Measurements from ENCODE around the gene CHIT1.

Gene CHIT1

DNA sequence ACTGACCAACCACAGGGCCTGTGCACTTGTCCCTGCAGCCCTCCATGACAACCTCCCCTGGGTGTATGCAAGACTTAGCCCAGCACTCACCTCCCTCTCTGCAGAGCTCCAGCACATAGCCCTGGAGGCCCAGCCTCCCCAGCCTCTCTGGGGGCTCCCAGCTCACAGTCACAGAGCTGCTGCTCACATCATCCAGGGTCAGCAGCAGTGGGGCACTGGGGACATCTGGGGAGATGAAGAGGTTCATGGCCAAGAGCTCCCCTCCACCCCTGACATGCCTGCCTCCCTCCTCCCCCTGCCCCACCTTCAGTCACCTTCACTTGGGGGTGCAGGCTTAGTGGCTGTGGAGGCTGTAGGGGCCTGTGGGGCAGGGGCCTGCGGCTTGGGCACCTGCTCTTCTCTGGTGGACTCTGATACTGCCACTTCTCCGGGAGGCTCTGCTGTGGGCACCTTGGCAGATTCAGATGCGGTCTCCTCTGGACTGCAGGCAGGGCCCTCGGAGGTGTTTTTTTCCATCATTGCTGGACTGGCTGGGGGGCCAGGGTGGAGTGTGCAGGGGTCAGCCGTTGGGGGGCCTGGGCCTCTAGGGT, 54.1 kb downstream of the CHIT1 start, which contains the start of gene MYBPH:
Gene MYBPH (minus strand): TSS at position 590 of the 590 bp plus-strand sequence. CDS start 71 bp downstream, at position 519.
- no peak for DNase-seq (ENCODE audit: low read depth)

DNA sequence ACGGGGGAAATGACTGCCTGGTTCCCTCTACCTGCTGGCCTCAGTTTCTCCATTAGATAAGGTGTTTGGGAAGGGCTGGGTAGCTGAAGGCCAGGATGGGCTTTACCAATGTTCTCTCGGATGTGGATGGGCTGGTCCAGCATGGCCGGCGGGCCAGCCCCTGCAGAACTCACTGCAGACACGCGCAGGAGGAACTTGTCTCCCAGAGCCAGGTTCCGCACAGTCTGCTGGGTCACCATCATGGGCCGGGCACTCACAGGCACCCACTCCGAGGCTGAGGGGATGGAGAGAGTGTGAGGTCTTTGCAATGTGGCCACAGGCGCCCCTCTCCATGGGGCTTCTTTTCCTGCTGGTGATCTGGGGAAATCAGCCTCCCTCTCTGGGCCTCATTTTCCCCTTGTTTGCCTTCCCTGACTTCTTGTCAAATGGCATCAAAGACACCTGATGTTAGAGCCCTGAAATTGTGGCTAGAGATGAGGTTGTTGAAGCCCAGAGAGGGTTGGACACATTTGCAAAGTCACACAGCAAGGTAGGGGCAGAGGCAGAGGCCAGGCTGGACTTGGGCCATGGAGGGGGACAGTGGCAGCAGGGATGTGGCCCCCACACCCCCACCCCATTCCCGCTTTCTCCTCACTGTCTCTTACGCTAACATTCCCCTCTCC, 55.0 kb downstream of the CHIT1 start:
- no peak for DNase-seq (ENCODE audit: low read depth)

GRCh38 chr1:203173566-203173965, 55.9 kb downstream of the CHIT1 start:
- DNase-seq (ENCODE audit: low read depth) = no peak

GRCh38 chr1:203173011-203173555, 56.4 kb downstream of the CHIT1 start:
- DNase-seq (ENCODE audit: low read depth) = no peak

DNA sequence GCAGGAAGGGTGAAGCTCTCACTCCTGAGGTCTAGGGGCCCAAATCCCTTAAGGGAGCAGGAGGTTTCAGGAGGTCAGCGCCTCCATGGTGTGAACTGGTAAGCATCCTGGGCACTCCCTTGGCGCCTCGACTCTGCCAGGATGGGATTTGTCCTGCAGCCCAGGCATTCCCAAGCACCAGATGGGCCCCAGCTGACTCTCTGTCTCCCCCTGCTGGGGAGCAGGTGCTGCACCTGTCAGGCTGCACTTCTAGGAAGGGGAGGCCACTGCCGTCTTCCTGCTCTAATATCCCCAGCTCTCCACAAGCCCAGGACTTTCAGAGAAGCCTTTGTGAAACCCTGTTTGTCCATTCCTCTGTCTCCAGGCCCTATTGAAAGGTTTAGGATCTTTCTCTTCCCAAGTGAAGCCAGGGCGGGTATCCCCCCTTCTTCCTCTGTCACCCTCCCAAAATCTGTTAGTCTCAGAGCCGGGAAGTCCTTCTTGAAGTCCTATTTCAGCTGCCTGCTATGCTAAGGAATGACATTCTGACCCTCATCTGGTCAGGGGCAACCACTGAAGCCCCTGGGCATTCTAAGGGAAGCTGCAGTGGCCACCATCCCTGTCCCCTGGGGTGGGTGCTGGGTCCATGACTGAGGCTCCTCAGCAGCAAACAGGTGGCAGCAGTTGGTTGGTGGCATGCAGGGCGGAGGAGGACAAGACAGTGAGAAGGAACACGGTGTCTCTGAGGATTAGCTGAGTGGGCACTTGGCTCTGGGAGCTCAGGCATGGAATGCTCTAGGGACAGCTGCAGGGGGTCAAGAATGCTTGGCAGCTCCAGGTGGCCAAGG, 57.1 kb downstream of the CHIT1 start:
- DNase-seq (ENCODE audit: low read depth) = peak; percentile 17

- no peak for DNase-seq (ENCODE audit: low read depth)
These were observed 57.9 kb downstream of the CHIT1 start for GRCh38 chr1:203171341-203172183.

GRCh38 chr1:203170625-203171330, 58.7 kb downstream of the CHIT1 start:
- no peak for DNase-seq (ENCODE audit: low read depth)

DNA sequence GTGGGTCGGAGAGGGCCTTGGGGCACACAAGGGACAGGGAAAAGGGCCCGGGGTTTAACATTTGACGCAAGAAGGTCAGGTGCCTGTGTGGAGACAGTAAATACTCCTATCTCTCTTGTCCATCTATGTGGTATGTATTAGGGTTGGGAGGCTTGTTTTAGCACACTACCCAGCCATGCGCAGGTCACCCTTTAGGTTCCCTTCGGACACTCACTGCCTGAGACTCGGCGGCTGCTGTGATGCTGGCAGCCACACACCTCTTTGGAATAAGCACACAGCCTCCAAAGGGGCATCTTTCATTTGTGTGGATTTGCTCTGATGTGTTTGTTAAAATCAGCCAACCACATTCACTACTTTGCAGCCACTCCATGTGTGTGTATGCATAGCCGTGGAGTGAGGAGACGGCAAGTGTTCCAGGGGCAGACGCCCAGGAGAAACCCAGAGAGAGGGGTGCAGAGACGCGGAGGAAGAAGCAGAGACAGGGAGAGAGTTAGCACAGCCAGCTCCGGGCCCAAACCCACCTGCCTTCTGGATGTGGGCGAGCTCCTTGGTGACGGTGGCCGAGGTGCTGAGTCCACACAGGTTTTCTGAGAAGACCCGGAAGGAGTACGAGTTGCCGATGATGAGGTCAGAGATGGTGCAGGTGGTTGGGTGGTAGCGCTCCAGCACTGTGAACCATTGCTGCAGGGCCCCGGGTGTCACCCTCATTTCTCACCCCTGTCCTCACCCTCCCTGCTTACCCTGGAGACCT, 59.5 kb downstream of the CHIT1 start:
- DNase-seq (ENCODE audit: low read depth) = no peak

DNA sequence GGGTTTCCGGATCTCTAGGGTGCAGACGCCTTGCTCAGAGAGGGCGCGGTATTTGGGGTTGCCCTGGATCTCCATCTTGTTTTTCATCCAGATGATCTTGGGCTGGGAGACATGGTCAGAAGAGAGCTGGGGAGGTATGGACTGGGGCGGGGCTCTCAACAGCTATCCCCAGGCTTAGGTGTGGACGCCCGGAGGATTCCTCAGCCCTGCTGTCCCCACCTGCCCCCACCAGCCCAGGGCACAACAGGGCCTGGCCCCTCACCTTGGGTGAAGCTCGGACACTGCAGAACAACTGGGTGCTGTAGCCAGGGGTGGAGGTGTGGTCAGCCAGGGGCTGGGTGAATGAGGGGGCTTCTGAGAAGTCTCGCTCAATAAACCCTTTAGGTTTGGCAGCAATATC, 60.5 kb downstream of the CHIT1 start:
- DNase-seq (ENCODE audit: low read depth) = no peak

DNA sequence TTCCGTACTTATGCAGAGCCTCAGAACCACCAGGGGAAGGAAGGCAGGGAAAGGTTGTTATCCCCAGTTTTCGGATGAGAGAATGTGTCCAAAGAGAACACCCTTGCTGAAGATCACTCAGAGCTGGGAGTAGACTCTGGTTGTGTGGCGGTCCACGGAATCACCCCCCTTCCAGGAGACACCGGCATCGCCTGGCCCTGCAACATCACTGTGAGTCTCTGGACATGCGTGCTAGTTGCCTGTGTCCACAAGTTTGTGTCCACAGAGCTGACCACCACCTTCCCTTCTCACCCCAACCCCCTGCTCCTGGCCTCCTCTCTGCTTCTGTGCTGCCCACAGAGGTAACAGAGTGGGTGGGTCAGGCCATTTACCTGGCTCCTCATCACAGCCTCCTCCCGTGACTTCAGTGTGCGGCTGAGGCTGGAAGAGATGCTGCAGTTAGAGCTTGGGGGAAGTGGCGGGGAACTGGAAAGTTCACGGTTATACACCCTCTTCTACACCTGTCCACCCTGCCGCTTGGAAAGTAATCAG, 61.2 kb downstream of the CHIT1 start:
- no peak for DNase-seq (ENCODE audit: low read depth)

GRCh38 chr1:203167913-203168200, 61.6 kb downstream of the CHIT1 start:
- DNase-seq (ENCODE audit: low read depth) = no peak

DNA sequence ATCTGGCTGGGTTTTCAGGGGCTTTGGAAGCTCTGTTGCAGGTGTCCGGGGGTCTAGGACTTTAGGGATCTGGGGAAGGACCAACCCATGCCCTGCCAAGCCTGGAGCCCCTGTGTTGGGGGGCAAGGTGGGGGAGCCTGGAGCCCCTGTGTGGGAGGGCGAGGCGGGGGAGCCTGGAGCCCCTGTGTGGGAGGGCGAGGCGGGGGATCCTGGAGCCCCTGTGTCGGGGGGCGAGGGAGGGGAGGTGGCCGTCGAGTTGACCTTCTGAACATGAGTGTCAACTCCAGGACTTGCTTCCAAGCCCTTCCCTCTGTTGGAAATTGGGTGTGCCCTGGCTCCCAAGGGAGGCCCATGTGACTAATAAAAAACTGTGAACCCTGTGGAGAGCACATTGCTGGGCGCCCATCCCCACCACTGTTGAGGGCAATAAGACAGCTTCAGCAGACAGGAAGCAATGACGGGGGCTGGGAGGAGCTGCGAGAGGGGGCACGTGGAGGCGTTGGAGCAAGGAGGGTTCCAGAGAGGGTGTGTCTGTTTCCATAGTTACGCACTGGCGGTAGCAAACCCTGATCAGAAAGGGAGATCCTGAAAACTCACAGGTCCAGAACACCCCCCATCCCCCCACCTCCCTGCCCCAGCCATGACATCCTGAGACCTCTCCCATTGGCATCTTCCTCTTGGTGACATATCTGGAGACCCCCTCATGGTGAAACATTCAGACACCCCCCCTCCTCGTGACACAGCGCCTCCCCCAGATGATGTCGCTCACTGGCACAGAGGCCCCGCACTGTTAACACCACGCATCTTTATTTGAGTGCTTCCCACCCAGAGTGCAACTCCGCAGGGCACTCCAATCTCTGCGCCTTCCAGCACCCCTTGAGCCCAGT, 62.2 kb downstream of the CHIT1 start:
- no peak for DNase-seq (ENCODE audit: low read depth)

- no peak for DNase-seq (ENCODE audit: low read depth)
These were observed 63.1 kb downstream of the CHIT1 start for GRCh38 chr1:203166192-203166940.

Data from stimulated activated CD8-positive, alpha-beta memory T cell treated with anti-CD3 and anti-CD28 coated beads, Interleukin-4, amount 100 ng/mL, for 24 hours (primary cell).